ENCODE measurements around the gene DRC1. TPM values are rescaled to one million over a fixed set of nuclear protein-coding genes. Genes with fewer than 3 reads are reported as not detected.

DRC1 gene
- total RNA-seq, 1 experiment from 2014 or later = not detected

DNA sequence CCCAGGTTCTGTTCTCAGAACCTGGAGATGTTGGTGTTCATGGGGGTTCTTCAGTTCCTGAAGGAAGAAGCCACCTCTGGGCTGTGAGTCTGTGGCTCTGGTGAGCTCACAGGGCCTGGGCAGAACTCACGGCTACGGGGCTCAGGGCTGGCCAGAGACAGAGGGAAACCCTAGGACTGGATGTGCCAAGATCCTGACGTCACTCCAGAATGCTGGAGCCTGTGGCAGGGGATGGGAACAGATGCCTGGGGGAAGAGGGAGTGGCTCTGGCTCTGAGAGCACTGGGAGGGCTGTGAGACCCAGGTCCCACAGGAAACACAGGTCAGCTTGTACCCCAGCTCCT, 76.2 kb downstream of the DRC1 start, which contains the start of gene OTOF:
OTOF (minus strand) TSS at position 214 of the 343 bp plus-strand sequence.
- no peak within 1 kb of the TSS for H4K91ac ChIP-seq (ENCODE audit: insufficient read length, low read depth, low read length)
- no peak within 1 kb of the TSS for H3K23ac ChIP-seq (ENCODE audit: insufficient read length, low read depth, low read length)
- H3K9me3 Mint-ChIP-seq = no peaks in the 10 kb centered on the region; a peak in 2 of 5 replicates
- no peak within 1 kb of the TSS for H3K56ac ChIP-seq (ENCODE audit: insufficient read length, low read depth, low read length)
- H3K4me3 Mint-ChIP-seq = 0 out of 5 replicates have a peak within 1 kb of the TSS, but pooled peaks of 1 of the 2 experiments have one; percentile 6
- no peaks in the 10 kb centered on the region for H3K9me3 ChIP-seq (ENCODE audit: control insufficient read depth, low read depth, low read length)
- no peaks in the 10 kb centered on the region; the same call in 1 of the 2 replicates for H3K4me1 ChIP-seq (ENCODE audit: insufficient read depth, low read length)
- H2AFZ ChIP-seq (ENCODE audit: low read length) = no peak within 1 kb of the TSS
- H3T11ph ChIP-seq (ENCODE audit: low read length) = no peak within 1 kb of the TSS
- no peak for TF ChIP-seq CTCF (conservative IDR thresholded peaks at IDR 0.05)
- no peak within 1 kb of the TSS for H4K5ac ChIP-seq (ENCODE audit: insufficient read length, low read depth, low read length)
- peak within 1 kb of the TSS in 1 of 3 experiments; percentile 83; a peak in 1 of 7 replicates for H3K27ac Mint-ChIP-seq
- H2BK15ac ChIP-seq (ENCODE audit: low read depth, low read length) = no peak within 1 kb of the TSS
- no peak within 1 kb of the TSS; the same call in 1 of the 2 replicates for H3K14ac ChIP-seq (ENCODE audit: insufficient read depth, low read length)
- H3K79me1 ChIP-seq (ENCODE audit: insufficient read depth, low read depth, low read length, poor library complexity, severe bottlenecking) = no peaks in the 10 kb centered on the region
- H3K18ac ChIP-seq (ENCODE audit: insufficient read length, low read depth, low read length) = no peak within 1 kb of the TSS
- H3K23me2 ChIP-seq (ENCODE audit: insufficient read length, low read depth, low read length, poor library complexity, severe bottlenecking) = no peaks in the 10 kb centered on the region
- no peak within 1 kb of the TSS for H2BK120ac ChIP-seq (ENCODE audit: low read depth, low read length, poor library complexity, severe bottlenecking)
- peaks cover 0 to 2% (median 0%) of the 10 kb centered on the region in 3 experiments; a peak in 2 of 7 replicates for H3K36me3 Mint-ChIP-seq (ENCODE audit: insufficient read depth in 1 of 3, low read depth in 3 of 3)
- no peak within 1 kb of the TSS for H3K4me2 ChIP-seq (ENCODE audit: insufficient read depth, insufficient read length, low read length)
- no peak for DNase-seq
- H3K4ac ChIP-seq (ENCODE audit: low read depth, low read length) = no peak within 1 kb of the TSS
- H3K9ac ChIP-seq (ENCODE audit: extremely low read depth, insufficient read length, low read length) = no peak within 1 kb of the TSS
- H3K27ac ChIP-seq (ENCODE audit: insufficient read length, low read depth, low read length) = no peak within 1 kb of the TSS
- H3K4me1 Mint-ChIP-seq = peaks cover 8 to 17% of the 10 kb centered on the region in 2 experiments
- peaks cover 3% of the 10 kb centered on the region for H4K20me1 ChIP-seq (ENCODE audit: control insufficient read depth, insufficient read depth, insufficient read length)
- peaks cover 6% of the 10 kb centered on the region for H3K27me3 Mint-ChIP-seq (ENCODE audit: low read depth)
- no peaks in the 10 kb centered on the region for H3K27me3 ChIP-seq (ENCODE audit: insufficient read depth, low read length)
- H3K79me2 ChIP-seq (ENCODE audit: insufficient read depth, low read length) = no peaks in the 10 kb centered on the region
- no peak within 1 kb of the TSS for H2BK12ac ChIP-seq (ENCODE audit: insufficient read length, low read depth, low read length)
- no peak within 1 kb of the TSS for H2AK5ac ChIP-seq (ENCODE audit: insufficient read length, low read length)
- no CpG with 5 or more reads among the region's 3 CpGs for WGBS (ENCODE audit: extremely low coverage, insufficient read length, low lambda C conversion rate)
- no peak within 1 kb of the TSS for H2BK20ac ChIP-seq (ENCODE audit: low read depth, low read length, poor library complexity, severe bottlenecking)
- H4K8ac ChIP-seq (replicated peaks; ENCODE audit: insufficient read length, low read depth, low read length) = no peak within 1 kb of the TSS
- H2BK5ac ChIP-seq (ENCODE audit: insufficient read length, low read length) = no peak within 1 kb of the TSS
